ENCODE data around the gene THBS1.

DNA sequence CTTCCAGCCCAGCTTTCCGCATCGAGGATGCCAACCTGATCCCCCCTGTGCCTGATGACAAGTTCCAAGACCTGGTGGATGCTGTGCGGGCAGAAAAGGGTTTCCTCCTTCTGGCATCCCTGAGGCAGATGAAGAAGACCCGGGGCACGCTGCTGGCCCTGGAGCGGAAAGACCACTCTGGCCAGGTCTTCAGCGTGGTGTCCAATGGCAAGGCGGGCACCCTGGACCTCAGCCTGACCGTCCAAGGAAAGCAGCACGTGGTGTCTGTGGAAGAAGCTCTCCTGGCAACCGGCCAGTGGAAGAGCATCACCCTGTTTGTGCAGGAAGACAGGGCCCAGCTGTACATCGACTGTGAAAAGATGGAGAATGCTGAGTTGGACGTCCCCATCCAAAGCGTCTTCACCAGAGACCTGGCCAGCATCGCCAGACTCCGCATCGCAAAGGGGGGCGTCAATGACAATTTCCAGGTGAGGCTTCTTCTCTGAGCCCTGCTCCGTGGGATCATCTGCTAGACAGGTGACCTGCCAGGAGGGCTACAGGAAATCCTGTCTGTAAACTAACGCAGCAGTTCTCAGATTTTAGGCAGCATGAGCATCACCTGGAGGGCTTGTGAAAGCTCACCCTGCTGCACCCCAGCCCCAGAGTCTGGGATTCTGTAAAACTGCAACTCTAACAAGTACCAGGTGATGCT is 1.6 kb downstream of the THBS1 start:
- TF ChIP-seq, protein P1, sequence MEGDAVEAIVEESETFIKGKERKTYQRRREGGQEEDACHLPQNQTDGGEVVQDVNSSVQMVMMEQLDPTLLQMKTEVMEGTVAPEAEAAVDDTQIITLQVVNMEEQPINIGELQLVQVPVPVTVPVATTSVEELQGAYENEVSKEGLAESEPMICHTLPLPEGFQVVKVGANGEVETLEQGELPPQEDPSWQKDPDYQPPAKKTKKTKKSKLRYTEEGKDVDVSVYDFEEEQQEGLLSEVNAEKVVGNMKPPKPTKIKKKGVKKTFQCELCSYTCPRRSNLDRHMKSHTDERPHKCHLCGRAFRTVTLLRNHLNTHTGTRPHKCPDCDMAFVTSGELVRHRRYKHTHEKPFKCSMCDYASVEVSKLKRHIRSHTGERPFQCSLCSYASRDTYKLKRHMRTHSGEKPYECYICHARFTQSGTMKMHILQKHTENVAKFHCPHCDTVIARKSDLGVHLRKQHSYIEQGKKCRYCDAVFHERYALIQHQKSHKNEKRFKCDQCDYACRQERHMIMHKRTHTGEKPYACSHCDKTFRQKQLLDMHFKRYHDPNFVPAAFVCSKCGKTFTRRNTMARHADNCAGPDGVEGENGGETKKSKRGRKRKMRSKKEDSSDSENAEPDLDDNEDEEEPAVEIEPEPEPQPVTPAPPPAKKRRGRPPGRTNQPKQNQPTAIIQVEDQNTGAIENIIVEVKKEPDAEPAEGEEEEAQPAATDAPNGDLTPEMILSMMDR (IDR thresholded peaks at IDR 0.05; ENCODE audit: low read length): no peak
- TF ChIP-seq EZH2 (IDR thresholded peaks at IDR 0.05; ENCODE audit: borderline replicate concordance, low read length): no peak
